Stimulated activated CD4-positive, alpha-beta T cell treated with anti-CD3 and anti-CD28 coated beads, TNF-alpha, amount 100 ng/mL, for 4 hours (primary cell): Measurements from ENCODE around the gene GCHFR.

Experiments used
- DNase-seq, 3 experiments: peaks; one replicate each; pipeline ENCODE4 v3.0.0-alpha.2; 2020; ENCODE audit warnings: low read depth in 3 of 3

Gene GCHFR

GRCh38 chr15:40763801-40764628 lies at the start of gene GCHFR:
Gene GCHFR, plus strand, starts transcription at chr15:40764068. Its CDS starts 113 bp downstream, at chr15:40764181.
- peak; percentile 35 to 52 (median 40) for DNase-seq

- no peak for DNase-seq
These were observed 49.7 kb upstream of the GCHFR start for GRCh38 chr15:40714144-40714543.

GRCh38 chr15:40716165-40716564 lies 47.7 kb upstream of the GCHFR start:
- DNase-seq: no peak

GRCh38 chr15:40721701-40722100 lies 42.2 kb upstream of the GCHFR start:
- DNase-seq: no peak

GRCh38 chr15:40722354-40722753 lies 41.5 kb upstream of the GCHFR start:
- no peak for DNase-seq

GRCh38 chr15:40722934-40723333 lies 40.9 kb upstream of the GCHFR start:
- no peak for DNase-seq

- DNase-seq: no peak
These were observed 39.9 kb upstream of the GCHFR start for GRCh38 chr15:40723919-40724318.

GRCh38 chr15:40731034-40731433 lies 32.8 kb upstream of the GCHFR start:
- DNase-seq: no peak

- DNase-seq: no peak
These were observed 27.3 kb upstream of the GCHFR start for GRCh38 chr15:40736575-40736974.

GRCh38 chr15:40737048-40737447 lies 26.8 kb upstream of the GCHFR start:
- DNase-seq: no peak

GRCh38 chr15:40739047-40739446 lies 24.8 kb upstream of the GCHFR start:
- DNase-seq: no peak

GRCh38 chr15:40739854-40740253 lies 24.0 kb upstream of the GCHFR start:
- DNase-seq: no peak

- DNase-seq: no peak
These were observed 20.4 kb upstream of the GCHFR start for GRCh38 chr15:40743485-40743901.

GRCh38 chr15:40743921-40744814 lies 19.7 kb upstream of the GCHFR start:
- DNase-seq: peak in 2 of 3 experiments; percentile 26 to 48

GRCh38 chr15:40744815-40745152 lies 19.1 kb upstream of the GCHFR start:
- no peak for DNase-seq

GRCh38 chr15:40746916-40747418 lies 16.9 kb upstream of the GCHFR start:
- no peak for DNase-seq

- DNase-seq: no peak
These were observed 15.9 kb upstream of the GCHFR start for GRCh38 chr15:40747685-40748631.

GRCh38 chr15:40749151-40749630 lies 14.7 kb upstream of the GCHFR start:
- no peak for DNase-seq

- DNase-seq: no peak
These were observed 13.0 kb upstream of the GCHFR start for GRCh38 chr15:40750885-40751284.

GRCh38 chr15:40751745-40752144 lies 12.1 kb upstream of the GCHFR start:
- no peak for DNase-seq

GRCh38 chr15:40754574-40754882 lies 9.3 kb upstream of the GCHFR start:
- no peak for DNase-seq
